DMS114 treated with DMSO at 0.1 percent for 48 hours (cell line): ENCODE data around the gene P4HA2.

Source experiments
- DNase-seq: peaks from one replicate; lab custom pipeline; 2025; ENCODE audit not compliant: unreplicated experiment; lab: John Stamatoyannopoulos, UW

P4HA2 gene

GRCh38 chr5:132250547-132250946, 22.9 kb upstream of the P4HA2 start:
- DNase-seq: no peak

- no peak for DNase-seq
Measured at GRCh38 chr5:132246806-132247205, 19.2 kb upstream of the P4HA2 start.

DNA sequence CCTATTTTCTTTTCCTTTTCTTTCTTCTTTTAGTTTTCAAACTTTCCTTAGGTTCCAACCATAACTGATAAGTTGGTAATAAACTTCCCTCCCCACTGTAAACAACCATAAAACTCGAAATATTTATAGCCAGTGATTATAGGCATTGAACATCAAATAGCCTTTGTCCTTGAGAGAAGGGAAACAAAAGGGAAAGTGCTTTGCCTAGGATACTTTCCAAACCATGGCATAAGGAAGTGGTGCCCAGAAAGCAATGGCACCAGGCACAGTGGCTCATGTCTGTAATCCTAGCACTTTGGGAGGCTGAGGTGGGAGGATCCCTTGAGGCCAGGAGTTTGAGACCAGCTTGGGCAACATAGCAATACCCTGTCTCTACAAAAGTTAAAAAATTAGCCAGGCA, 17.9 kb upstream of the P4HA2 start:
- no peak for DNase-seq

DNA sequence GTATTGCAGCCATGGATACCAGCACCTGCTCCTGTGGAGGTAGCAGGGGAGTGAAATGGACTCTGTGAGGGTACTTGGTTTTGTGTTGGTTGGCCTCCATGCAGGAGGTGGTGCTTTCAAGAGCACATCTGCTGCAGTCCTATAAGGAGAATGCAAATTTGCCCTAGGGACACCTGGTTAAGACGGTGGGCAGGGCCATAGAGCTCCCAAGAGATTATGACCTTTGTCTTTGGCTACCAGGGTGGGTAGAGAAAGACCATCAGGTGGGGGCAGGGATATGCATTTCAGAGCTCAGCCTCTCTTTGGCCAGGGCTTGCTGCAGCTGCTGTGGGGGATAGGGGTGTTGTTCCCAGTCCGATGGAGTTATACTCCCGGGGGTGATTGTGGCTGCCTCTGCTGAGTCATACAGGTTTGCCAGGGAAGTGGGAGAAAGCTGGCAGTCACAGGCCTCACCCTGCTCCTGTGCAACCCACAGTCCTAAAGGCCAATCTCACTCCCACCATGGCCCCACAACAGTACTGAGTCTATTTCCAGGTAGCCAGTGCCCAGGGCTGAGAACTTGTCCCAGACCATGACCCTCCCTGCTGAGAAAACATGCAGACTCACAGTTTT, 15.8 kb upstream of the P4HA2 start:
- DNase-seq: no peak

DNA sequence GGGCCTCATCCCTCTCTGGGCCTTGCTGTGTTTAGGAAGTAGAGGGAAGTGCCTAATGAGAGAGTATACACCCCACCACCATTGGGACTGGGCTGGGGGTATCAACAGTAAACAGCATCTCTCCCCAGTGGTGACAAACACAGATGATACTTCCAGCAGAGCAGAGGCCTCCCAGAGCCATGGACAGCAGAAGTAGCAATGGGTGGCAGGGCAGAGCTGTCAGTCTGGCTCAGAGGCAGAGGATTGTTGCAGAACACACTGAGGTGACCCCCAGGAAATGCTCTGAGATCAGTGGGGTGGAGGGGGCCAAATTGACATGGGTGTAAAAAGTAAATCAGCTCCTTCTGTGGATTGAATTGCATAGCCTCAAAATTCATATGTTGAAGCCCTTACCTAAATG, 12.1 kb upstream of the P4HA2 start:
- DNase-seq: no peak

DNA sequence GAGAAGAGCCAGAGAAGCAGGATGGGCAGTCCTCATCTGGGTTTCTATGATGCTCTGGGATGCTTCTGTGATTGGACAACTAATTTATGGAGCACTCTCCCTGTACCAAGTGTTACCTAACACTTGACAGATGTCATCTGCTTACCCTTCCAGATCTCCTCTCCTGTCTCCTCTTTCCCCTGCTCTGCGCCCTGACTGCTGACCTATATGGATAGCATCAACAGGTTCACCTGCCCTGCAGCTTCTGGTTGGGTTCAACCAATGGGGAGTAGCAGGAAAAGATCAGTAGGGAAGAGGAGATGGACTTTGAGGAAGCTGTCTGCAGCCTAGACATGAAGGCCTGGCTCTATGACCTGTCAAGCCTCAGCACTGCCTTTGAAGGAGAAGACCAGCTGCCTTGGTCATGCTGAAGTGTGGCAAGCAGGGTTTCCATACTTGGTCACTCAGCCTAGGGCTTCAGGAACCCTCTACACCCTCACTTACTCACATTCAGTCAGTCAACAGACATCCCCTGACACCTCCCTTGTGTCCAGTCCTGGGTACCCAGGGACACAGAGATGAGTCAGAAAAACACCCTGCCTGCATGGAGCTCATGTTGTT, 11.3 kb upstream of the P4HA2 start:
- no peak for DNase-seq

DNA sequence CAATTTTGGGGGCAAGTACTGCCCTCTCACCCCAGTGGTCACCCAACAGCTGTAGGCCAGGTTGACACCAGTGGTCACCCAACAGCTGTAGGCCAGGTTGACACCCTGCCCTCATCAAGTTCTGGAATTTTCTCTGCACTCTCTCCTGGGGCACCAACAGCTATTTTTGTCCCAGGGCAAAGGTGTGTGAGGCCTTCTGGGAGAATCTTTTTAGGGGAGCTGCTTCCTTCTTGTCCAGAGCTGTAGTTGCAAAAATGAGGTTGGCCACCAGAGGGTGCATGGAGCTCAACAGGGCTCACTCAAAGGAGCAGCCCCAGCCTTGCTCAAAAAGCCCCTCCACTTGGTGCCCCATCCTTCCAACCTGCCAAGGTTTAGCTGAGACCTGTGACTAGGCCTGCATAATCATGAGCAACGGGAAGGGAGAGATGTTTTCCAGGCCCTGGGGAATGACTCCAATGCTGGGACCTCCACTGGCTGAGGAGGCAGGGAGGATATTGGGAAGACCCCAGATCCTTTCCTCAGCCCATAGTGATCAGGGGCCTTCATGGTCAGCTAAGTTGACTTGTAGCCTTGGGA, 10.6 kb upstream of the P4HA2 start:
- peak; percentile 45 for DNase-seq

DNA sequence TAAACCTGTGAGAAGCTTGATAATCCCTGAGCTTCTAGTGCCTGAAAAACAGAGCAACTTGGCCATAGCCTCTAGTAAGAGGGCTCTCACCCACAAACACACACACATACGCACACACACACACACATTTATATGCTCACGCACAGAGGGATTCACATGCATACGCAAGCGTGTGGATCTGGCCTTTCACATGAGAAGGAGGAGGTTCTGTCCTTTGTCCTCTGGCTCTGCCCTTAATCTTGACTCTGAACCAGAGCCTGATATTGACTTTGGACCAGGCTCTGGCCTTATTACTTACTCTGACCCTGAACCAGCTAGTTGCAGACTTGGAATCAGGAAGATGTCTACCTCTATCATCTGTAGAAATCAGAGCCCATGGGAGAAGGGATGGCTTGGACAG, 10.0 kb upstream of the P4HA2 start:
- no peak for DNase-seq

DNA sequence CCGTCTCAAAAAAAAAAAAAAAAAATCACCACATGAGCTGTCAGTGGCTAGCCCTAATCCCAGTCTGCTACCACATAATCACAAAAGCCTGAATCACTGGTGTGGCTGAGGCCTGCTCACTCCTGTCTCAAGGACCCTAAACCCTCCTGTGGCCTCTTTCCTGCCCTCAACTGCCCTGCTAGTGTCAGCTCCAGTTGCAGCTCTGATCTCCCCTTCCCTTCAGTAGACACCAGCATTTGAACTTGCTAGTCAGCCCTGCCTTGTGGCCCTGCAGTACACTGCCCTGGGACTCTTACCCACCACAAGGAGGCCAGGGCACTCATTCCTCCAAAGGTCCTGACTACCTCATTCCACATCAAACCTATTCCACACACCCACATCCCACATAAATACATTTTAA, 9.5 kb upstream of the P4HA2 start:
- no peak for DNase-seq

DNA sequence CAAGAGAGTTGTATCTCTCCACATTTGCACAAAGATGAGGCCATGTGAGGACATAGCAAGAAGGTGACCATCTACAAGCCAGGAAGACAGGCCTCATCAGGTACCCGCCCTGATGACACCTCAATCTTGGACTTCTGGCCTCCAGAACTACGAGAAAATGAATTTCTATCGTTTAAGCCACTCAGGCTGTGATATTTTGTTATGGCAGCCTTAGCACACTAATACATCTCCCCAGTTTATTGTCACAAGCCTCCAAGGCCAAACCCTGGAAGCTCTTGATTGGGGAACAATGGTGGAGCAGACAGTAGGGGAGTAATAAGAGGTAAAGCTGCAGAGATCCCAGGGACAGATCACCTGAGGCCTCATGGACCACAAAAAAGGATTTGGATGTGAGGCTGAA, 7.7 kb upstream of the P4HA2 start:
- DNase-seq: no peak

DNA sequence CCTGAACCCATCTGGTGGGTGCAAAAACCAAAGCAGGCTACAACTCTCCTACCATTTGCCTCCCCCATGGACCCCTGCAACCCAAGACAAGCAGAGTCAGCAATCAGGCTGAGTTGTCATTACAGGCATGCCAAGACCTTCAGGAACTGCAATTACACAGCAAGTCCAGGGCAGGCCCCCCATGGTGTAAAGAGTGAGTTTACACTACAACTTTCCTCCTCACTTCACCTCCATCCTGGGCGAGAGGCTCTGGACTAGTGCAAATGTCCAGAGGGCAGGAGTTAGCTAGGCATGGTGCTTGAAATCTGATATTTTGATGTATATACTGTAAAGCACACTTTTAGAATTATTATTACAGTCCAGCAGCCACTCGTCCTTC, 7.0 kb upstream of the P4HA2 start:
- DNase-seq: no peak

GRCh38 chr5:132233811-132234683, 6.4 kb upstream of the P4HA2 start:
- DNase-seq: no peak

DNA sequence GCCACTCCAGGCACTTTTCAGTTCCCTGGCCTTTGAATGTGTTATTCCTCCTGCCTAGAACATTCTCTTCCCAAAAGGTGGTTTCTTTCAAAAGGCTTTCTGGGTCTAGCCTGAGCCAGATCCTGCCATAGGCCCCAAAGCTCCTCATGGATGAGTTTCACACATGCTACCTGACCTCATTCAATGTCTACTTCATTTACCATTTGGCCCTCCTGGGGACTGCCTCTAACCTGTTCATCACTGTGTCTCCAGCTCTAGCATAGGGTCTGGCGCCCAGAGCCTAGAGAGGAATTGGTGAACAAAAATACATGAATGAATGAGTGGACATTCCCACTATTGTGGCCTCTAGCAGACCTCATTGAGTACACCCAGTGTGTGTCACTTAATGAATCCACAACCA, 5.4 kb upstream of the P4HA2 start:
- no peak for DNase-seq

GRCh38 chr5:132232465-132232864, 4.8 kb upstream of the P4HA2 start:
- DNase-seq: no peak

DNA sequence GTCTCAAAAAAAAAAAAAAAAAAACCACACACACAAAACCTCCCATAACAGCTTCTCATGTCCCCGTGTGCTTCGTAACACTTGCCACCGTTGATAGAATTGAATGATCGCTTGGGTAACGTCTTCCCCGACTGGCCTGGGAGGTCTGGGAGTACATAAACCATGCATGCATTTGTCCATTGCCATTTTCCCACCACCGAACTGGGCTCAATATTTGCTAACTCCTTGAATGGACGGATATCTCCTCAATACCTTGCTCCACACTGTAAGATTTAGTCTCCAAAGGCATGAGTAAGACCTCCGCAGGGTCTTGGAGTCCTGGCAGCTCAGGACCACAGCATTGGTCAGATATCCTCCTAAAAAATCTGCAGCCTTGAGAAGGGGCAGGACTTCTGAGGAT, 3.2 kb upstream of the P4HA2 start:
- DNase-seq: no peak

GRCh38 chr5:132229236-132229635, 1.6 kb upstream of the P4HA2 start:
- no peak for DNase-seq

DNA sequence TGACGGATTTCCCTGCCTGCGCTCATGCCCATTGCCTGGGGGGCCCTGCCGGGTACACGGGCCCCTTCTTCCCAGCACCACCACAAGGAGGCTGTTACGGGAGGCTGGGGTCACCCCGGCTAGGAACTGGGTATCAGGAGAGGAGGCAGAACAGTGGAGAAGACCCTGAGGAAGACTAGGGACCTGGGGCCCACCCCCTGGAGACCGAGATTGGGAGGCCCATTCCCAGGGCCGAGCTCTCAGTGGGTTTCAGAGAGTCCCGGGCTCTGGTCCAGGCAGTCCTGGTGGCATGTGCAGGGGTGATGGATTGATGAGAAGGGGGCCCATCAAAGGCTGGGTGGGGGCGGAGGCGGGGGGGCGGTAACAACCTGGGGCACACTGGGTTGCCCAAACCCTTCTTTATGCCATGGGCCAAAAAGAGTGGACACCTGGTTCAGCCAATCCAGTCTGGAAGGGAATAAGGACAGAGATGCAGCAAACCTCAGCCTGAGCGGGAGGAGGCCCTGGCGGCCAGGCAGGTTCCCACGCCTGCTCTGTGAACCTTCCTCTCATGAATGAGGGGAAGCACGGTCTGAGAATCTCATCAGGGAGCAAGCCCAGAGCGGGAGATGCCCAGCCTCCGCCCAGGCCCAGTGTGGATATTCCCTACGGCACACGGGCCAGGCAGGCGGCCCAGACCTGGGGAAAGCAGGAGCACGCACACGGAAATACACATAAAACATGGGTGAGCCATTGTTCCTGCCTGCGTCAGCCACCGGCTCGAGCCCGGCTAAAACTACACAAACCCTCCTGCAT, 785 bp upstream of the P4HA2 start:
- no peak for DNase-seq

DNA sequence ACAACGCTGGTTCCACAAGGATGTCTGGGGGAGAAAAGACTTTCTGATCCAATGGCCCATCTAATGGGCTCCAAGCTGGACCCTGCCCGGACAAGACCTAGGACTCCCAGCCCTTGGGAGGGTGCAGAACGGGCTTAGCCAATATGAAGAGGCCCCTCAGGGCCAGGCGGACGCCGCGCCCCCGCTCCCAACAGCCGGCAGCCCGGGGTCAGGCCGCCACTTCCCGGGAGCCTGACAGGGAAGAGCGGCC, 493 bp downstream of the P4HA2 start:
- DNase-seq: peak; percentile 12

DNA sequence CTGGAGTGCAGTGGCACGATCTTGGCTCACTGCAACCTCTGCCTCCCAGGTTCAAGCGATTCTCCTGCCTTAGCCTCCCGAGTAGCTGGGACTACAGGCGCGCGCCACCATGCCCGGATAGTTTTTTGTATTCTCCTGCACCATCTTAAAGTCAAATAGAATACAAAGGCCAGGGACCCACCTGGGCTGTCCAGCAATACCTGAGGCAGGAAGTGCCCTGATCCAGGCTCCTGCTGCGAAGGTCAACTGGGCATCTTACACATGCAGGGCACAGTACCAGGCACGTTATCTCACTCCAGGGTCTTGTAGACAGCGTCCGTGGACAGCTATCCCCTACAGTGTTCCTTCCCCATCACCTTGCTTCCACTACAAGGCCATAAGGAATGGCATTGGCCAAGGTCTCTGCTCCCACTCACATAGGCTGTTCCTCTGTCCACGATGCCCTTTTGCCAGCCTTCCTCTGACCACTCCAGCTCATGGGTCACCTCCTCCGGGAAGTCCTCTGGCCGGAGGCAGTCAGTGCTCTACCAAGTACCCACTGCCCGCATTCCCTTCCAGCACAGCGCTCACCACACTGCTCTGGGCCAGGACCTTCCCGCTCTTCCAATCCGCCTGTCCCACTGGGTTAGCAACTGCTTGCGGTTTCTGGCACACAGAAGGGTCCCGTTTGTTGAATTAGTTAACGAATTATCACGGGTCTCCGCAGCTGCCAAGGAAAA, 978 bp downstream of the P4HA2 start:
- no peak for DNase-seq

DNA sequence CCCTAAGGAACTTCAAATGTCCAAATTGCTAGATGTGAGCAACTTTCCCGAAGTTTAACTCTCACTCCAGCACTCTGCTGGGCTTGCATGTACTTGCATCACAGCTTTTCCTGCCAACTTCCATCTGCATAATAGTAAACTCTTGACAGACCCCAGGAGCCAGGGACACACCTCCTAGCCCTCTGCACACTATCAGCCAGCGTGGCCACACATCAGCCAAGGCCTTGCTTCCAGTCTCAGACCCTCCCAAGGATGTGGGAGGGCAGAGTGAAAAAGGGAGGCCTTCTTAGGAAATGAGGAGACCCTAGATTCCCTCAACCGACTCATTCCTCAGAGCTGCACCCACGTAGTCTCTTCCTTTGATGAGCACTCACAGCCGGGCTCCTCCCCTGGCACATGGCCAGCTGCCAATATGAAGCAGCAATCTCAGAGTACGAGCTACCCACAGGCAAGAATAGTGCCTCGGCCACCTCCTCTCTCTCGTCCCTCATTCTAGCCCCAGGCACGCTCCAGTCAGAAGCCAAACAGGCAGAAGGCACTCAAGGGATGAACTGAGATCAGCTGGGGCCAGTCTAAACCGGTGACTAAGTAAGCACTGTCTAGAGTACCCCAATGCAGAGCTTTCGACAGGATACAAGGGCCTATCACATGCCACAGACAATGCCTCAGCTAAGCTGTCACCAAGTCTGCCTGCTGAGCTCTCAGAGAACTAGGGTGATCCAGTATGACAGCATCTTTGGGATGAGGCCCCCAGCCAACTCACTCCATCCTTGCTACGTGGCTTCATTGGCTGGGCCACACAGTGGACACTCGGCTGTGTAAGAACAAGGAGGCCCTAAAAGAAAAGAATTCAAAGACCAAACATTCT, 2.3 kb downstream of the P4HA2 start:
- no peak for DNase-seq
